CD1c-positive myeloid dendritic cell (primary cell): ENCODE measurements around the gene GJC2.
"Not testable (repeated sequence)": the region's sequence is repeated elsewhere in the genome, so short reads cannot be mapped to it uniquely, and the experiment has no call there.

Experiments
- DNase-seq: peaks from one replicate; pipeline ENCODE4 v3.0.0-alpha.2; 2016; ENCODE audit errors: extremely low spot score

The GJC2 gene

GRCh38 chr1:228149406-228150119 is at the start of gene GJC2:
Gene GJC2, plus strand, starts transcription at chr1:228149930. Its CDS starts 7,829 bp downstream, at chr1:228157759.
- no peak for DNase-seq

DNA sequence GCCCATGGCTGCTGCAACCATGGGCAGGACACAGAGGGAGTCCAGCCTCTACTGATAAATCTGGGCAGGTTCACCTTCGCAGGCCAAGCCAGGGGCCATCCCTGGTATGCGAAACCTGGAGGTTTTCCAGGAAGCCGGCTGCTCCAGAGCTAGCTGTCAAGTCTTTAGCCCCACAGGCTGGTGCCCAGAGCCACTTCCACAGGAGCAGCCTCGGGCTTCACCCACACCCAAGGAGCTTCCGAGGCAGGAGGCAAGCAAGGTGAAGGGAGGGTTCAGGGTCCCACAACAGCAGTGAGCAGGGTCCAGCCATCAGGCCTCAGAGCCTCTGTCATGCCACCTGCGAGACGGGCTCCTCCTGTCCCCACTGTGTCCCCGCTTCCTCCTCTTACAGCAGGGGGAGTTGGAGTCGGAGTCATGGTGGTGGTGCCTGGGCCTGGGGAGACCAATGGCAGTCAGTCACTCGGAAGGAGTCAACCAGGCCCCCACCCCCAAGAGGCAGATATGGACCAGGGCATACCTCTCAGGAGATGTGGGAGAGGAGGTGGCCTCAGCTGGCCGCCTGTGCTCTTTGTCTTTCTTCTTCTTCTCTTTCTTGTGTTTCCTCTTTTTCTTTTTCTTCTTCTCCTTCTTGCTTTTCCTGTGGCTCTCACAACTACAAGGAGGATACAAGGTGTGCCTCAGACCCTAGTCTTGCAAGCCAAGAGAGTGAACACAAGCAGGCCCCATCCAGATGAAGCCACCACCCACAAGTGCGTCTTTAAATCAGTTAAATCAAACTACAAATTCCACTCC is 48.7 kb upstream of the GJC2 start:
- no peak for DNase-seq

DNA sequence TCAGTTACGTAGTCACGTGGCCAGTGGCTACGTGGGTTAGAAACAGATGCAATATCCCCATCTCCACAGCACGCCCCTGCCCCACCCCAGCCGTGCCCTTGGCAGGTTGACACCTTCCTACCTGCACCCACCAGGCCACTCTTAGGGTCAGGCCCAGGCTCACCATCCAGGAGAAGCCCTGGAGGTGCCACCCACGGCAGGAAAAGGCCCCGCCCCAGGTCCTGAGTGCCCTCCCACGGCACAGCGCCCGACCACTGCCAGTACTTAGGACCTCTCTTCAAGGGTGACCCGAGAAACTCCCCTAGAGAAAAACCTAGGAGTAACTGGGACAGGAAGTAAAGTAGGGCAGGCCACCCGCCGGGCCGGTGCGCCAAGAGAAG is 48.1 kb upstream of the GJC2 start:
- DNase-seq = no peak

DNA sequence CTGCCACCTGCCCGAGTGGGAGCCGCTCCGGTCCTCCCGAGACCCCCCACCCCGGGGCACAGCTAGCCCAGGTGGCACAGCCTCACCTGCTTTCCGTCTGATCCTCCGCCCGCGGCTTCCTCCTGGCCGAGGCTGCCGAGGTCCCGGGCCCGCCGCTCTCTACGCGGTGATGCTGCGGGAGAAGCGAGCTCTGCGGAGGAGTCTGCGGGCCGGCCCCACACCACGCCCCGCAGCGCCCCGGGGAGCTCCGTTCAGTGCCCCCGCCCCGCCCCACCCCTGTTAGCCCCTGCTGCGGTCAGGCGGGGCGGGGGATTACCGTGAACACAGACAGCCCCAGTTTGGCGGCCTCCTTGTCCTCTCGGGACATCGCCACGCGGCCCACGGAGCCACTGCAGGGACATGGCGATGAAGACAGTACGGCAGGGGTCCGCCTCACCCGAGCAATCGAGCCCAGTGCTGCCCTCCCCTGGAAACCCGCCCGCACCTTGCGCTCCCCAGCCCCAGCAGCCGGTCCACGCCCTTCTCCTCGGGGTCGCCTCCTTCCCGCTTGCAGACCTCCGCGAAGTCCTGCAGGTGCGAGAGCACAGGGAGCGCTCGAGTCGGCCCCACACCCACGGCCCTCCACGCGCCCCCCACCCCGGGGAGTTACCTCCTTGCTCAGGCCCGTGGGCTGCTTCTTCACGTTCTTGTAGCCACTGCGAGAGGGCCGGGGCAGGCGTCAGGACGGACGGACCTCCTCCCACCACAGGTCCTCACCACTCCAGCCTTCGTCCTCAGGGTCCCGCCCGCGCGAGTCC is 47.5 kb upstream of the GJC2 start:
- DNase-seq = peak; percentile 39

DNA sequence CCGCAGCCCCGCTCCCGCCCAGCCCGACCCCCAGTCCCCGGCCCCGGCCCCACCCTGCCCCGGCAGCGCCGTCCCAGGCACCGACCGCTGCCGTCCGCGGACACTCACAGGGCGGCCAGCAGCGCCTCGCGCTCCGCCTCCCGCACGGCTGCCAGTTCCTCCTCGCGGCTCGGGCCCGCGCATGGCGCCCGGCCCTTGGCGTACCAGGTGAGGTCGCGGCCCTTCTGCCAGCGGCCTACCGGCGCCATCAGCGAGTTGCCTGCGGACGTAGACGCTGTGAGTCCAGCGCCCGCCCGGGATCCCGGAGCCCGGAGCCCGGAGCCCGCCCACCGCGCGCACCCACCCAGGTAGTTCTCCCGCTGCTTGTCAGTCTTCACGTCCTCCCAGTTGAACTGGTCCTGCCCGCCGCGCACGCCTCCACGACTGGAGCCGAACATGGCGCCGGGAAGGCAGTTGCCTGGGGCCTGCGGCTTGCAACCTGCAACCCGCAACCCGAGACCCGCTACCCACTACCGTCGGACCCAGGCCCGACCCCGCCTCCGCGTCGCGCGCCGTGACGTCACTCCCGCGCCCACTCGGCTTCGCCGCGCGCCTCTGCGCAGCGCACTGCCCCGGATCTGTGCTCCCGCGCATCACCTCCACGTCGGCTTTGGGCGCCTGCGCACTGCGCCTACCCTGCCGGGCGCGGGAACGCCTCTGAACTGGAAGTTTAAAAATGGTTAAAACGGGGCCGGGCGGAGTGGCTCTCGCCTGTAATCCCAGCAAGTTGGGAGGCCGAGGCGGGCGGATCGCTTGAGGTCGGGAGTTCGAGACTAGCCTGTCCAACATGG is 46.7 kb upstream of the GJC2 start, which contains the start of gene C1orf35:
C1orf35 (minus strand) TSS at position 535 of the 830 bp plus-strand sequence; CDS start at position 437, 98 bp downstream.
- peak; percentile 98 for DNase-seq

- no peak for DNase-seq
Measured at GRCh38 chr1:228104526-228105269, 45.0 kb upstream of the GJC2 start.

- no peak for DNase-seq
Measured at GRCh38 chr1:228105270-228105995, 44.3 kb upstream of the GJC2 start.

DNA sequence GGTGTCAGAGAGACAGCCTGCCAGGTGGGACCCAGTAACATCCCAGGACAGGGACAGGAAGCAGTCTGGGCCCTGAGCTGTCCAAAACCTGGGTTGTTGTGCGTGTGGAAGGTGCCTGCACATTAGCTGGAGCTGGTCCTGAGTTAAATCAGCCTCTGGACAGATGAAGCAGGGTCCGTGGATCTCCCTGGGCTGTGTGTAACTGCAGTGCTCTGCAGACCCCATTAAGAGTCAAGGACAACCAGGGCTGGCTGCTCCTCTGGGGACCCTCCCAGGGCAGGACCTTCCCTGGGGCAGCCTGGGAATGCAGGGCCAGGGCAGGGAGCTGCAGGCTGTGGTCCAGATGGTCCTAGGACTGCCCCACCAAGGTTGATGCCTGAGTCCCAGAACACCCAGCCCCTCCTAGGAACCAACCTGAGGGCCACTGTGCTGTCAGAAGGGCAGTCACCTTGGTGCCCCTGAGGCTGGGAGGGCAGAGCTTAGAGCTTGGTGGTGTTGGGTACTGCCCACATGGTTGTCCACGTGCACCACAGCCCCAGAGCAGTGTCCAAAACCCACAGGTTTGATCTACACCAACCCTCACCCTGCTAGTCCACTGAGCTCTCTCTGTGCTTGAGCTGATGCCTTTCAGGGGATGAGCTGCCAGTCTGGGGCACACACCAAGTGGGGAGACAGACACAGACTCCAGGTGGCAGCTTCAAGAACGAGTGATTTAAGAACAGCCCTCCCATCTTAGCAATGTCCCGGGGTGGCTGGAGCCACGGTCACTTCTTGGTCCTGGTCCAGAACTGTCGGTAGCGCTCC is 43.5 kb upstream of the GJC2 start:
- no peak for DNase-seq

DNA sequence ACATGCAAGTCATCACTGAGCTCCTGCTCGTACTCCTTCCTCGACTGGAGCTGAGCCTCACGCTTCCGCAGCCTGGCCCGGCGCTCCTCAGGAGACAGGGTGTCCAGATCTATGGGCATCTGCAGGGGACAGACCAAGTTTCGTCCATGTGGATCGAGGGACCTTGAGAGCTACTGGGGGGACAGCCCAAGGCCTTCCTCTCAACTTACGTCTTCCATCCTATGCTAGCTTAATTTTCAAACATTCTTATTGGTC is 43.0 kb upstream of the GJC2 start:
- no peak for DNase-seq

DNA sequence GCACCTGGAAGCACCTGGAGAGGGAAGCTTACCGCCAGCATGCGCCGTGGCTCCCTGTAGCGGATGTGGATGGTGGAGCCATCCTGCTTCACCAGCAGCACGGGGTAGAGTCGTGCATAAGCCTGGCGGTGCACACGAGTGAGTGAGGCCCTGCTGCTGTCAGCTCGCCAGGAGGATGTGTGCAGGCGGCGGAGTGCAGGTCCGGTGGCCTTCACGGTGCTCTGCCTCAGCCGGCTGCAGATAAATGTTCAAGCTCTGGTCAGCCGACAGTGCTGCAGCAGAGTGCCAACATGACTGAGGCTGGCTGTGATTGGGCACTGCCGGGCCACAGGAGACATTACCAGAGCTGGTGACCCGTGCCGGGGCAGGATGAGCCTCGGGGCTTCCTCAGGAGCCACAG is 42.1 kb upstream of the GJC2 start:
- DNase-seq = no peak

GRCh38 chr1:228108055-228108690 is 41.6 kb upstream of the GJC2 start:
- peak; percentile 82 for DNase-seq

DNA sequence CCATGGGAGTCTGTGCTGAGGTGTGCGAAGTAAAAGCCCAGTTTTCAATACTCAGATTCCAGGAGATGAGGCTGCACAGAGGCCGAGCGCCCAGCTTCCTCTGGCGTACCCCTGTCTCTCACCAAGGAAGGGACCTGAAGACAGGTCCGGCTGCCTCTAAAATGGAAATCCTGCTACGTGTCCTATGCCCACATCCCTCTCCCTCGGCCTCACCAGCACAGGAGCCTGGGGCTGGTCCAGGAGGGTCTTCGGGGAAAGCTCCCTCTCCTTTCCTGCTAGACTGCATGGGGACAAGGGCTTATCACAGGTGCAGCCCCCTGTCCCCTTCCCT is 41.0 kb upstream of the GJC2 start:
- peak; percentile 18 for DNase-seq

DNA sequence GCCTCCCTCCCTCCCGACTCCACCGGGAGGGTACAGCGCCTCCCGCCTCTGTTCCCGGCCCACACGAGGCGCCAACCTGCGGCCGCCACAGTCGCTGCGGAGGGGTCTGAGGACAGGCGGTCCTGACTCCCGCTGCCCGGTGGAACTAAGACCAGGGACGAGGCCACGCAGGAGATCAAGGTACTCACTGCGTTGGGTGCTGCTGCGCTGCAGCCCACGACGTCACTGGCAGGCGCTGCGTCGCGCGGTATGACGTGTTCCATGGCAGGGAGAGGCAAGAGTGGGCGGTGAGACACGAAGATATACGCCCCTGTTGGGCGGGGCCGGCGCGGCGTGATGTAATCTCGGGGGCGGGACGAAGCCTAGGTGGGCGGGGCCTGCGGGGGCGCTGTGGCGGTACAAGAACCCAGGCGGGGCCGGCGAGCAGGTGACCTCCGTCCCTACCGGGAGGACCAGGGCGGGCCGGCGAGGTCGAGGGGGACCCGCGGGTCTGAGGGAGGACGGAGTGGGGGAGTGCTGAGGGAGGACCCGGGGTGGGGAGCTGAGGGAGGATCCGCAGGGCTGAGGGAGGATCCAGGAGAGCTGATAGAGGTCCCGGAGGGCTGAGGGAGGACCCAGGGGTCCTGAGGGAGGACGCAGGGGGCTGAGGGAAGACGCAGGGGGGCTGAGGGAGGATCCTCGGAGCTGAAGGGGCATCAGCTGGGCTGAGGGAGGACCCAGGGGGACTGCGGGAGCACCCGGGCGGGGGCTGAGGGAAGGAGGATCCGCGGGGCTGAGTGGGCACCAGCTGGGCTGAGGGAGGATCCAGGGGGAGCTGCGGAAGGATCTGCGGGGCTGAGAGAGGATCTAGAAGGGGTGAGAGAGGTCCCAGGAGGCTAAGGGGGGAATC is 40.4 kb upstream of the GJC2 start, which contains the start of gene MRPL55:
MRPL55 (minus strand) TSS at position 227 of the 889 bp plus-strand sequence. CDS start 1,039 bp downstream, outside the sequence.
- DNase-seq = peak; percentile 99

DNA sequence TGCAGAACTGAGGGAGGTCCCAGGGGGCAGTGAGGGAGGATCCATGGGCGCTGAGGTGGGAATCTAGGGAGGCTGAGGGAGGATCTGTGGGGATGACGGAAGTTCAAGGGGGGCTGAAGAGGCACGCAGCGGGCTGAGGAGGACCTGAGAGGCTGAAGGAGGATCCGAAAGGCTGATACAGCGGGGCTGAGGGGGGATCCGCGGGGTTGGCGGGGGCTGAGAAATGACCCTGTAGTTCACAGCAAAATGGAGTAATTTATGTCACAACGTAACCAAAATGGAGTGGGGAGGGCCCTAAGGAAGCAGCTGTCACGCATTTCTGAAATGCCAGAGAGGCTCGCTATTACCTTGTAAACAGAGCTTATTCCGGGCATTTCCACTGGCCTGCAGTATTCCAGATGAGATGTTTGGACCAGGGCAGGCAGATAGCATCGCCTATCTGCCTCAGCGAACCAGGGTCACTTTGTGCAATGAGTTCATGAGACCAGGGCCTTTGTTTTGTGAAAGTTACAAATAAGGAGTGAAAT is 39.7 kb upstream of the GJC2 start:
- peak; percentile 55 for DNase-seq

GRCh38 chr1:228110556-228110955 is 39.2 kb upstream of the GJC2 start:
- DNase-seq = no peak

GRCh38 chr1:228111315-228111714 is 38.4 kb upstream of the GJC2 start:
- not testable (repeated sequence) for DNase-seq

GRCh38 chr1:228112167-228112566 is 37.6 kb upstream of the GJC2 start:
- no peak for DNase-seq

DNA sequence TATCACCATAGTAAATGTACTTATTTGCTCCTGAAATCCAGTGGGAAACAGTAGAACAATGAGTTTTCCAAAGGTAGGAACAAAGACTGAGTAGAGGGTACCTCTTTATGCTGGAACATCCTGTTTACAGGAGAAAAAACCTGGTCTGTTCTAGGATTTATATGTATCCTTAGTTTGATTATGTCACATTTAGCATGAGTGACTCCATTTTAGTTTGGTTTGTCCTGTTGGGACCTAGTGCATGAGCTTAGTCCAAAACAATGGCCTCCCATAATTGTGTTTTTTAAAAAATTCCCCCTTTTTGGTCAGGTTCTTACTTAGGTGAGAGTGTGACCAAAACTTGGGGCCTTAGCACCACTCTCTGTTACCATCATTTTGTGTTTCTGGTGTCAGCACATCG is 37.1 kb upstream of the GJC2 start:
- DNase-seq = no peak
